ENCODE measurements around the gene CARMIL1.

DNA sequence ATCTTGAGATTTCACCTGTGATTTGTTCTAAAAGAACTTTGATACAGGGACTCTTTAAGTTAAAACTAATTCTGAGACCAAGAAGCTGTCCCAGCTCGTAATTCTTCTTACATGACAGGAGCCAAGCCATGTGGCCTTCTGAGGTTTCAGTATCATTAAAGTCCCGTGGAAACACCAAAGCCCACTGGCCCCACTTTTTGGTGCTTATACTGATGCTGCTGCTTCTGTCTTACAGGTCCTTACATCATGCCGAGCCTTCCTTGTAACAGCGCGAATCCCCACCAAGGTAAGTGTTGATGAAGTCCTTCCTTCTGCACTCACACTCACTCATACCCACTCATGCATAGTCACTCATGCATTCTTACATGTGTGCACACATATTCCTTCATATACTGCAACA lies 140.7 kb downstream of the CARMIL1 start:
- TF ChIP-seq CTCF (IDR thresholded peaks at IDR 0.05) = no peak
- no peak for TF ChIP-seq EP300 (IDR thresholded peaks at IDR 0.05; ENCODE audit: borderline replicate concordance in 1 of 2, low read depth in 1 of 2, low read length in 1 of 2)
- no peak for TF ChIP-seq FOXM1 (IDR thresholded peaks at IDR 0.05; ENCODE audit: low read depth)
- no peak for TF ChIP-seq REST (IDR thresholded peaks at IDR 0.05; ENCODE audit: low read depth, low read length)
- TF ChIP-seq JUND (IDR thresholded peaks at IDR 0.05) = no peak
- TF ChIP-seq TAF1 (IDR thresholded peaks at IDR 0.05; ENCODE audit: borderline replicate concordance, low read depth, low read length) = no peak
- TF ChIP-seq YY1 (IDR thresholded peaks at IDR 0.05; ENCODE audit: low read depth) = no peak
